ENCODE data around the gene PTPN3.
"Not testable (repeated sequence)": the region's sequence is repeated elsewhere in the genome, so short reads cannot be mapped to it uniquely, and the experiment has no call there.

The PTPN3 gene

DNA sequence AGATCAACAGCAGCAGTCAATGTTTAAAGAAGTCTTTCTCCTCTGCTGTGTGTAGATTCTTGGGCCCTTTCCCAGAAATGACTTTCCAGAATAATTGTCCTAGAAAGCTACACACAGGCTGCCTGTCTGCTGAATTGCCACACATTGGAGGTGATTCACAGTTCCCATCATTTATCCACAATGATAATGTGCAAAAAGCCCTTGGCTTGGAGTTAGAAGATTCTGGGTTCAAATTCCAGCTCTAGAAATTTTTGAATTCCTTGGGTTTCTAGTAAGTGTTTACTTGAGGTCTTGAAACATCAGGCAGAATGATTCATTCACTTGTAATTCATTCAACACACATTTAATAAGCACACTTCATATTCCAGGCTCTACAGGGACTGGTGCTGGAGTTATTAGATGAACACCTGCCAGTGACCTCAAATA is 148.7 kb downstream of the PTPN3 start:
- Histone ChIP-seq H3K9me3 (ENCODE audit: control insufficient read depth, low read length) (no peaks in the 10 kb centered on the region), H3K4me3 (ENCODE audit: low read length) (no peak overlapping the region), H3K36me3 (ENCODE audit: control insufficient read depth, insufficient read depth, low read length, severe bottlenecking) (no peaks in the 10 kb centered on the region), H3K9ac (ENCODE audit: low read length) (no peak overlapping the region), H3K27me3 (replicated peaks; ENCODE audit: control insufficient read depth, insufficient read depth, low read length) (peaks cover 70% of the 10 kb centered on the region), H3K4me1 (ENCODE audit: control insufficient read depth, insufficient read depth, low read length) (peaks cover 12% of the 10 kb centered on the region)
- peak; percentile 89 for DNase-seq (ENCODE audit: low read depth)

GRCh38 chr9:109346904-109347303 is 151.2 kb downstream of the PTPN3 start:
- no peak overlapping the region for H3K9ac ChIP-seq (ENCODE audit: low read length)
- H3K27me3 ChIP-seq (replicated peaks; ENCODE audit: control insufficient read depth, insufficient read depth, low read length) = peaks cover 62% of the 10 kb centered on the region
- H3K9me3 ChIP-seq (ENCODE audit: control insufficient read depth, low read length) = no peaks in the 10 kb centered on the region
- no peak overlapping the region for H3K4me3 ChIP-seq (ENCODE audit: low read length)
- H3K4me1 ChIP-seq (ENCODE audit: control insufficient read depth, insufficient read depth, low read length) = peaks cover 12% of the 10 kb centered on the region
- no peak for DNase-seq (ENCODE audit: low read depth)
- H3K36me3 ChIP-seq (ENCODE audit: control insufficient read depth, insufficient read depth, low read length, severe bottlenecking) = no peaks in the 10 kb centered on the region

DNA sequence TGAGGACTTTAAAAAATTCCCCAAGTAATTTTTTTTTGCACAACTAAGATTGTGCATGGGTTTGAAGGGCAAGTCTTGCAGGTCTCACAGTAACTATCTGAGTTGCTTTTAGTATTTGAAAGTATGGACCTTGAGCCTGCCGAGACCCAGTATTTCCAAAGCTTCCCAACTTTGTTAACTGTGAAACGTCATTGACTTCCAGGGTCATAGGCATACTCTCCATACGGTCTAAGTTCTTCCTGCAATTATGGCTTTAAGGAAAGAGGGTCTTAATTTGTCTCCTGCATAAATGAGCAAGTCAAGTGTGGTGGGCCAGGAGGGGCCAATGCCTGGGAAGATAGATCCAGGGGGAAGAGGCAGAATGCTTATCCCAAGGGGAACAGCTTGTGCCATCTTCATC is 153.2 kb downstream of the PTPN3 start:
- H3K4me1 ChIP-seq (ENCODE audit: control insufficient read depth, insufficient read depth, low read length) = peaks cover 10% of the 10 kb centered on the region
- H3K27me3 ChIP-seq (replicated peaks; ENCODE audit: control insufficient read depth, insufficient read depth, low read length) = peaks cover 57% of the 10 kb centered on the region

GRCh38 chr9:109342878-109343277 is 155.2 kb downstream of the PTPN3 start:
- Histone ChIP-seq H3K9me3 (ENCODE audit: control insufficient read depth, low read length) (no peaks in the 10 kb centered on the region), H3K9ac (ENCODE audit: low read length) (no peak overlapping the region), H3K4me3 (ENCODE audit: low read length) (no peak overlapping the region), H3K36me3 (ENCODE audit: control insufficient read depth, insufficient read depth, low read length, severe bottlenecking) (no peaks in the 10 kb centered on the region), H3K27me3 (replicated peaks; ENCODE audit: control insufficient read depth, insufficient read depth, low read length) (peaks cover 63% of the 10 kb centered on the region), H3K4me1 (ENCODE audit: control insufficient read depth, insufficient read depth, low read length) (no peaks in the 10 kb centered on the region)
- no peak for DNase-seq (ENCODE audit: low read depth)

More for the DNA sequence above, 153.2 kb downstream of the PTPN3 start:
- no peak for DNase-seq (ENCODE audit: low read depth)
- Histone ChIP-seq H3K36me3 (ENCODE audit: control insufficient read depth, insufficient read depth, low read length, severe bottlenecking) (no peaks in the 10 kb centered on the region), H3K9ac (ENCODE audit: low read length) (no peak overlapping the region), H3K4me3 (ENCODE audit: low read length) (no peak overlapping the region), H3K9me3 (ENCODE audit: control insufficient read depth, low read length) (no peaks in the 10 kb centered on the region)

DNA sequence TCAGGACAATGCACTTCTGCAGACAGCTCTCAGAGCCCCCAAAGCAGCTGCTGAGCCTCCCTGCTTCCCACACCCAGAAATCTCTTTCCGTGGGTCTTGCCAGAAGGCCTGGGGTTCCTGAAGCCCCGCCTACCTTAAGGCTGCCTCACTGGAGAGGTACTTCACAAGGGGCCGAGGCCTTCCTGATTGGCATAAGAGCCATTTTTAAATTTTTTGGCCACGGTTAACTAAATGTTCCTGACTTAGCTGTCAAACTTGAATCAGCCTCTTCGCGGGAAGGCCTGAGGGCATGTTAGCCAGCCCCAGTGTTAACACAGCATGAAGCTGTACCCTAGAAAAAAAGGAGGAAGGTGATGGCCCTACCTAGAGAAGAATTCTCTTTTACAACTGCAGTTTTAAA is 156.5 kb downstream of the PTPN3 start:
- H3K9me3 ChIP-seq (ENCODE audit: control insufficient read depth, low read length) = no peaks in the 10 kb centered on the region
- no peak overlapping the region for H3K9ac ChIP-seq (ENCODE audit: low read length)
- H3K27me3 ChIP-seq (replicated peaks; ENCODE audit: control insufficient read depth, insufficient read depth, low read length) = peaks cover 61% of the 10 kb centered on the region
- no peaks in the 10 kb centered on the region for H3K4me1 ChIP-seq (ENCODE audit: control insufficient read depth, insufficient read depth, low read length)
- no peak overlapping the region for H3K4me3 ChIP-seq (ENCODE audit: low read length)
- no peaks in the 10 kb centered on the region for H3K36me3 ChIP-seq (ENCODE audit: control insufficient read depth, insufficient read depth, low read length, severe bottlenecking)
- DNase-seq (ENCODE audit: low read depth) = no peak

- DNase-seq (ENCODE audit: low read depth); H3K4me1 ChIP-seq (ENCODE audit: control insufficient read depth, insufficient read depth, low read length); H3K9ac ChIP-seq (ENCODE audit: low read length); H3K36me3 ChIP-seq (ENCODE audit: control insufficient read depth, insufficient read depth, low read length, severe bottlenecking); H3K4me3 ChIP-seq (ENCODE audit: low read length); H3K9me3 ChIP-seq (ENCODE audit: control insufficient read depth, low read length): not testable (repeated sequence)
- peaks cover 59% of the 10 kb centered on the region for H3K27me3 ChIP-seq (replicated peaks; ENCODE audit: control insufficient read depth, insufficient read depth, low read length)
Observed at GRCh38 chr9:109340979-109341378, 157.1 kb downstream of the PTPN3 start.

- peaks cover 28% of the 10 kb centered on the region for H3K27me3 ChIP-seq (replicated peaks; ENCODE audit: control insufficient read depth, insufficient read depth, low read length)
- no peaks in the 10 kb centered on the region for H3K36me3 ChIP-seq (ENCODE audit: control insufficient read depth, insufficient read depth, low read length, severe bottlenecking)
- no peak overlapping the region for H3K9ac ChIP-seq (ENCODE audit: low read length)
- H3K4me1 ChIP-seq (ENCODE audit: control insufficient read depth, insufficient read depth, low read length) = peaks cover 15% of the 10 kb centered on the region
- no peak for DNase-seq (ENCODE audit: low read depth)
- no peak overlapping the region for H3K4me3 ChIP-seq (ENCODE audit: low read length)
- H3K9me3 ChIP-seq (ENCODE audit: control insufficient read depth, low read length) = no peaks in the 10 kb centered on the region
Observed at GRCh38 chr9:109336409-109336808, 161.7 kb downstream of the PTPN3 start.

DNA sequence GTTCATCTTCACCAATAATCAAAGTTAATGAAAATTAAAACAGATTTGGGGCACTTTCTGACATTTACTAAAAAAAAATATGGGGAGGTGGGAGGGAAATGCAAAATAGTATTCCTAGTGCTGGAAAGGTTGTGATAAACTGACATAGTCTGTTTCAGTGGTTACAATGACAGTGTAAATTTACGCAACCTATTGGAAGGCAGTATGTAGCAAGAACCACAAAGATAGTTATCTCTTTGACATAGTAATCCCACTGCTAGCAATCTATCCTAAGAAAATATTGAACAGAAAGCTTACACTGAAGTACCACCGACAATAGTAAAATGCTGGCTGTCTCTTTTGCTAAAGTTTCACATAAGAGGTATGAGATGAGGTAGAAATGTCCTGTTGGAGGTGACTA is 162.2 kb downstream of the PTPN3 start:
- Histone ChIP-seq H3K27me3 (replicated peaks; ENCODE audit: control insufficient read depth, insufficient read depth, low read length) (peaks cover 26% of the 10 kb centered on the region), H3K9ac (ENCODE audit: low read length) (no peak overlapping the region), H3K36me3 (ENCODE audit: control insufficient read depth, insufficient read depth, low read length, severe bottlenecking) (no peaks in the 10 kb centered on the region), H3K4me3 (ENCODE audit: low read length) (no peak overlapping the region), H3K9me3 (ENCODE audit: control insufficient read depth, low read length) (no peaks in the 10 kb centered on the region), H3K4me1 (ENCODE audit: control insufficient read depth, insufficient read depth, low read length) (peaks cover 20% of the 10 kb centered on the region)
- DNase-seq (ENCODE audit: low read depth) = peak; percentile 61

GRCh38 chr9:109335121-109335520 is 163.0 kb downstream of the PTPN3 start:
- Histone ChIP-seq H3K27me3 (replicated peaks; ENCODE audit: control insufficient read depth, insufficient read depth, low read length) (peaks cover 26% of the 10 kb centered on the region), H3K4me3 (ENCODE audit: low read length) (no peak overlapping the region), H3K36me3 (ENCODE audit: control insufficient read depth, insufficient read depth, low read length, severe bottlenecking) (no peaks in the 10 kb centered on the region), H3K9me3 (ENCODE audit: control insufficient read depth, low read length) (no peaks in the 10 kb centered on the region), H3K9ac (ENCODE audit: low read length) (no peak overlapping the region), H3K4me1 (ENCODE audit: control insufficient read depth, insufficient read depth, low read length) (peaks cover 22% of the 10 kb centered on the region)
- no peak for DNase-seq (ENCODE audit: low read depth)

DNA sequence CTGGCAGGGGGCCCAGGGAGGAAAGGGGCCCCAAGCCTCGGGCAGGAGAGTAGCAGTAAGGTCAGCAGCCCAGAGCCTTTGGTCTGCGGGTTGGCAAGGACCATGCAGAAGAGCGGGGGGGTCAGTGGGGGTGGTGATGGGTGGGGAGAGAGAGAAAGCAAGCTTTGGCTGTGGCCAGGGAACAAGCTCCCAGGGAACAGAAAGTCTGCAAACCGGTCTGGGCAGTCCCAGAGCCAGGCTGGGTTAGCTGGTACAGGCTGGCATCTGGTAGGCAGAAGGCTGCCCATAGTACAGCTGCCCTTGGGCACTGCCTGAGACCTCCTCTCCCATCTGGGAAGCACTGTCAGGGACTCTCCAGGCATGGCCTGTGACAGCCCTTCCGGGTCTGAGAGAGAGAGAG is 166.8 kb downstream of the PTPN3 start:
- Histone ChIP-seq H3K36me3 (ENCODE audit: control insufficient read depth, insufficient read depth, low read length, severe bottlenecking) (no peaks in the 10 kb centered on the region), H3K9me3 (ENCODE audit: control insufficient read depth, low read length) (no peaks in the 10 kb centered on the region), H3K27me3 (replicated peaks; ENCODE audit: control insufficient read depth, insufficient read depth, low read length) (peaks cover 5% of the 10 kb centered on the region), H3K4me1 (ENCODE audit: control insufficient read depth, insufficient read depth, low read length) (peaks cover 30% of the 10 kb centered on the region), H3K4me3 (ENCODE audit: low read length) (peak overlapping the region; percentile 24), H3K9ac (ENCODE audit: low read length) (no peak overlapping the region)
- peak; percentile 35 for DNase-seq (ENCODE audit: low read depth)

GRCh38 chr9:109329638-109330258 is 168.4 kb downstream of the PTPN3 start:
- no peak overlapping the region for H3K4me3 ChIP-seq (ENCODE audit: low read length)
- H3K9me3 ChIP-seq (ENCODE audit: control insufficient read depth, low read length) = no peaks in the 10 kb centered on the region
- H3K4me1 ChIP-seq (ENCODE audit: control insufficient read depth, insufficient read depth, low read length) = peaks cover 21% of the 10 kb centered on the region
- peaks cover 14% of the 10 kb centered on the region for H3K27me3 ChIP-seq (replicated peaks; ENCODE audit: control insufficient read depth, insufficient read depth, low read length)
- no peaks in the 10 kb centered on the region for H3K36me3 ChIP-seq (ENCODE audit: control insufficient read depth, insufficient read depth, low read length, severe bottlenecking)
- DNase-seq (ENCODE audit: low read depth) = no peak
- no peak overlapping the region for H3K9ac ChIP-seq (ENCODE audit: low read length)

All from adipocyte (in vitro differentiated cells).